OCI-LY3 (cell line): ENCODE results near the gene GSTK1.

Experiments used
- H2AFZ ChIP-seq: fragments of 200-600, 300-600 bp; shearing (Covaris generic); 2 replicates; pipeline ENCODE4 v1.6.0; 2014; ENCODE audit warnings: antibody characterized with exemption, low read depth, low read length
- H3K27ac ChIP-seq: fragments of 200-600, 300-600 bp; sonication (generic); 2 replicates; pipeline ENCODE4 v1.5.1; 2014; ENCODE audit warnings: mild to moderate bottlenecking, low read length, moderate library complexity, mixed read lengths
- H3K27me3 ChIP-seq: fragments of 200-600, 300-600 bp; sonication (generic); 2 replicates; pipeline ENCODE4 v1.6.1; 2014; ENCODE audit warnings: low read depth, low read length, mixed read lengths
- H3K36me3 ChIP-seq: fragments of 200-600, 300-600 bp; sonication (generic); replicated peaks from 2 replicates; pipeline ENCODE3; 2014; ENCODE audit warnings: low read depth, low read length, mixed read lengths
- H3K4me1 ChIP-seq: fragments of 300-600, 200-600 bp; sonication (generic); 2 replicates; pipeline ENCODE4 v1.6.1; 2014; ENCODE audit warnings: low read length, mixed read lengths
- H3K4me2 ChIP-seq: fragments of 200-600, 300-600 bp; sonication (generic); 2 replicates; pipeline ENCODE4 v1.6.1; 2014; ENCODE audit warnings: low read length, mixed read lengths
- H3K4me3 ChIP-seq: fragments of 300-600, 200-600 bp; sonication (generic); 2 replicates; pipeline ENCODE4 v1.5.1; 2014; ENCODE audit warnings: antibody characterized with exemption, mild to moderate bottlenecking, low read length, moderate library complexity
- H3K79me2 ChIP-seq: fragments of 300-600, 200-600 bp; shearing (Covaris generic); 2 replicates; pipeline ENCODE4 v1.6.1; 2014; ENCODE audit warnings: mild to moderate bottlenecking, low read length, mixed read lengths
- H3K9ac ChIP-seq: fragments of 300-600, 200-600 bp; shearing (Covaris generic); 2 replicates; pipeline ENCODE4 v1.6.0; 2014; ENCODE audit warnings: mild to moderate bottlenecking, low read length, moderate library complexity
- H3K9me3 ChIP-seq: fragments of 200-600, 300-600 bp; shearing (Covaris generic); 2 replicates; pipeline ENCODE4 v1.6.1; 2014; ENCODE audit warnings: low read length, mixed read lengths; ENCODE audit not compliant: insufficient read depth
- H4K20me1 ChIP-seq: fragments of 200-600, 300-600 bp; sonication (generic); 2 replicates; pipeline ENCODE4 v1.6.1; 2016; ENCODE audit warnings: low read length, mixed read lengths; ENCODE audit not compliant: insufficient read depth
- EZH2phosphoT487 ChIP-seq: fragments of 200-600 bp; shearing (Covaris generic); IDR thresholded peaks from 2 replicates; pipeline ENCODE4 v1.6.1; 2018; ENCODE audit warnings: antibody characterized with exemption, mixed run types, low read depth
- TF ChIP-seq, protein P1 (sequence below): fragments of 200-600, 300-600 bp; sonication (generic); IDR thresholded peaks from 2 replicates; pipeline ENCODE4 v1.5.1; 2014; ENCODE audit warnings: antibody characterized with exemption, low read length, low read depth

GSTK1 gene

DNA sequence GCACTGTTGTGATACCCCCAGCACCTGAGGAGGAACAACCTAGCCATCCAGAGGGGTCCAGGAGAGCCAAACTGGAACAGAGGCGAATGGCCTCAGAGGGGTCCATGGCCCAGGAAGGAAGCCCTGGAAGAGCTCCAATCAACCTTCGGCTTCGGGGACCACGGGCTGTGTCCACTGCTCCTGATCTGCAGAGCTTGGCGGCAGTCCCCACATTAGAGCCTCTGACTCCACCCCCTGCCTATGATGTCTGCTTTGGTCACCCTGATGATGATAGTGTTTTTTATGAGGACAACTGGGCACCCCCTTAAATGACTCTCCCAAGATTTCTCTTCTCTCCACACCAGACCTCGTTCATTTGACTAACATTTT is 23.3 kb downstream of the GSTK1 start:
- Histone ChIP-seq H3K9me3 (no peaks in the 10 kb centered on the region), H3K9ac (no peak overlapping the region), H3K4me1 (peaks cover 13% of the 10 kb centered on the region), H2AFZ (no peak overlapping the region), H3K27ac (no peak overlapping the region), H3K79me2 (peaks cover 32% of the 10 kb centered on the region), H3K36me3 (peaks cover 14% of the 10 kb centered on the region), H4K20me1 (no peaks in the 10 kb centered on the region), H3K4me2 (no peak overlapping the region), H3K27me3 (no peaks in the 10 kb centered on the region), H3K4me3 (no peak overlapping the region)
- TF ChIP-seq, protein P1, sequence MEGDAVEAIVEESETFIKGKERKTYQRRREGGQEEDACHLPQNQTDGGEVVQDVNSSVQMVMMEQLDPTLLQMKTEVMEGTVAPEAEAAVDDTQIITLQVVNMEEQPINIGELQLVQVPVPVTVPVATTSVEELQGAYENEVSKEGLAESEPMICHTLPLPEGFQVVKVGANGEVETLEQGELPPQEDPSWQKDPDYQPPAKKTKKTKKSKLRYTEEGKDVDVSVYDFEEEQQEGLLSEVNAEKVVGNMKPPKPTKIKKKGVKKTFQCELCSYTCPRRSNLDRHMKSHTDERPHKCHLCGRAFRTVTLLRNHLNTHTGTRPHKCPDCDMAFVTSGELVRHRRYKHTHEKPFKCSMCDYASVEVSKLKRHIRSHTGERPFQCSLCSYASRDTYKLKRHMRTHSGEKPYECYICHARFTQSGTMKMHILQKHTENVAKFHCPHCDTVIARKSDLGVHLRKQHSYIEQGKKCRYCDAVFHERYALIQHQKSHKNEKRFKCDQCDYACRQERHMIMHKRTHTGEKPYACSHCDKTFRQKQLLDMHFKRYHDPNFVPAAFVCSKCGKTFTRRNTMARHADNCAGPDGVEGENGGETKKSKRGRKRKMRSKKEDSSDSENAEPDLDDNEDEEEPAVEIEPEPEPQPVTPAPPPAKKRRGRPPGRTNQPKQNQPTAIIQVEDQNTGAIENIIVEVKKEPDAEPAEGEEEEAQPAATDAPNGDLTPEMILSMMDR = no peak
- no peak for TF ChIP-seq EZH2phosphoT487

DNA sequence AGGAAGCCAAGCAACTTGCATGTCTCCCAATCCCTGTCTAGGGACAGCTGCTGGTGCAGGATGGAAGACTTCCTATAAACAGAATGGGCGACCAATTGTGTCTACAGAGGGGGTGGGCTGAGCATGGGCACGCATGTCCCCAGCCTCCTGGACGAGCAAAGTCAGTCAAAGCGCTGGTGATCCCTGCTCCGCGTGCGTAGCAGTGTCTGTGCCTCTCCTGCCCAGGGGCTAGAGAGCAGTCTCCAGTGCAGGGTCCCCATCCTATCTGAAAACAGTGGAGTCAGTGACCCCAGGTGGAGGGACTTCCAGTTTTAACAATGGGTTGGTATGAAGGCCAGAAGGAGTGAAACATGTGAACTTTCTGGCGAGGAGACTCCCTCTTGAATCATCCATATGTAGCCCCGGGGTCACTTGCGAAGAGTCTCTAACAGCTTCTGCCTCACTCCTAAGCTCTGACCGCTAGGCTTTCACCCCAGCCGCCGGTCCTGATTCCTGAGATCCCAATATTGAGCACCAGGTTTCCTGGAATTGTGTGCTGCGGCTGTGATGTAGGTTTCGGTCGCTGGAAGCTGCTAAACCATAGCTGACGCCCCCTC is 24.2 kb downstream of the GSTK1 start:
- H3K27me3 ChIP-seq = no peaks in the 10 kb centered on the region
- H3K9ac ChIP-seq = peak overlapping the region; percentile 46; the same call in 1 of the 2 replicates
- H3K9me3 ChIP-seq = no peaks in the 10 kb centered on the region
- TF ChIP-seq, protein P1 = no peak
- TF ChIP-seq EZH2phosphoT487 = no peak
- H3K79me2 ChIP-seq = peaks cover 40% of the 10 kb centered on the region
- no peaks in the 10 kb centered on the region for H4K20me1 ChIP-seq
- H3K27ac ChIP-seq = peak overlapping the region; percentile 27
- H3K4me2 ChIP-seq = peak overlapping the region; percentile 81
- H3K36me3 ChIP-seq = peaks cover 20% of the 10 kb centered on the region
- peak overlapping the region; percentile 93 for H2AFZ ChIP-seq
- H3K4me1 ChIP-seq = peaks cover 13% of the 10 kb centered on the region
- H3K4me3 ChIP-seq = peak overlapping the region; percentile 99

DNA sequence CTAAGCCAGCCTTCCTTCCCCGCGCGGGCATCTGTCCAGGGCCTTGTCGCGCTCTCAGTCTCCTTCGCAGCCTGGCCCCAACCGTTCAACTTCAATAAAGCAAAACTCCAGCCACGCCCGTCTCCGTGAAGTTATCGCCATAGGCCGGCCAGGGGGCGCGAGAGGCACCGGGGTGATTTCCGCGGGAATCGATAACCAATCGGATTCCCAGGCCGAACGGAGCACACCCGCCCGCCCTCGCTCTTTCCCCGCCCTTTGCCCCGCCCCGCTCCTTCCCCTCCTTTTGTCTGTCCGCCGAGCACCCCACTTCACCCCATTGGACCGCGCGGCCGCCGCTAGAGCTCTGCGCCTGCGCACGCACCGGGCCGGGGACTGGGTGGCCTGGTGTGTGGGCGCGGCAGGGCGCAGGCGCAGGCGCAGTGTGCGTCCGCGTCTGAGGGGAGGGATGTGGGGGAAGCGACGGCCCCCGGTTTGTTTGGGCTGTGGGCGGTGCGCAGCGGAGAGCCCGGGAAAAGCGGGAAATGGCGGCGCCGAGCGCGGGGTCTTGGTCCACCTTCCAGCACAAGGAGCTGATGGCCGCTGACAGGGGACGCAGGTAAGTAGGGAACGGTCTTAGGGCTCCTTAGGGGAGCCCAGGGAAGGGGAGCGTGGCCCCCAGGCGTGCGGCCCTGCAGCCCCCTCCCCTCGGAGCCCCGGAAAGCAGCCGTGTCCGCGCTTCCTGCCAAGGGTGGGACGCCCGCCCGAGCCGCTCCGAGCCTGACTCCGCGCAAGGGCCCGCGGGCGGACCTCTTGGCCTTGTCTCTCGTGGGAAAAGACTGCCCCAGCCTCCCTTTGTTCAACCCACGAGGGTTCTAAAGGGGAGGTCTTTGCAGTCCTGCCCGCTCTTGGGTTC is 24.9 kb downstream of the GSTK1 start, which contains the start of gene CASP2:
Gene CASP2, plus strand, starts transcription at position 417 of the 892 bp plus-strand sequence. Its CDS starts 105 bp downstream, at position 522.
- H3K36me3 ChIP-seq = peaks cover 21% of the 10 kb centered on the region
- peak within 1 kb of the TSS; percentile 54 for H3K27ac ChIP-seq
- H3K4me2 ChIP-seq = peak within 1 kb of the TSS; percentile 98
- no peaks in the 10 kb centered on the region for H3K9me3 ChIP-seq
- TF ChIP-seq, protein P1 = peak; percentile 33
- no peak for TF ChIP-seq EZH2phosphoT487
- H4K20me1 ChIP-seq = no peaks in the 10 kb centered on the region
- H2AFZ ChIP-seq = peak within 1 kb of the TSS; percentile 93
- peaks cover 13% of the 10 kb centered on the region for H3K4me1 ChIP-seq
- no peaks in the 10 kb centered on the region for H3K27me3 ChIP-seq
- peaks cover 40% of the 10 kb centered on the region for H3K79me2 ChIP-seq
- peak within 1 kb of the TSS; percentile 99 for H3K4me3 ChIP-seq
- peak within 1 kb of the TSS; percentile 97 for H3K9ac ChIP-seq

DNA sequence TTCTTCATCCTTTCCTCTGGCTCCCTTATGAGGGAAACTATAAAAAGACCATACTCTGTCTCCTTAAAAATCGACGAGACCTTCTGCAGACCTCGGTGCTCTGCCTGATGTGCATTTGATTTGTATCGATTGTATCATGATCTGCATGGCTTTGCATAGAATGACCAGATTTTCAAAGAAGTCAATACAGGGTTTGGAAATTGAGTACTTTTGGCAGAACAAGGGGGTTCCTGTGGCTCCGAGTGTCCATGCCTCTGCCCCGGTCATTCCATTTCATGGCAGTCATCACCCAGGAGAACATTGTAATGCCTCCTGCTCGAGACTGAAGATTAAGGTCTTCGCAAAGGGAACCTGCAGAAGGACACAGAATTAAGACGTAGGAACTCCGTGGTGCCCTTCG is 25.6 kb downstream of the GSTK1 start:
- Histone ChIP-seq H3K79me2 (peaks cover 40% of the 10 kb centered on the region), H2AFZ (peak overlapping the region; percentile 80; the same call in 1 of the 2 replicates), H3K9ac (peak overlapping the region; percentile 97), H3K4me1 (peaks cover 13% of the 10 kb centered on the region), H3K27me3 (no peaks in the 10 kb centered on the region), H3K4me2 (peak overlapping the region; percentile 98), H4K20me1 (no peaks in the 10 kb centered on the region), H3K4me3 (peak overlapping the region; percentile 99), H3K9me3 (no peaks in the 10 kb centered on the region), H3K27ac (peak overlapping the region; percentile 54), H3K36me3 (peaks cover 24% of the 10 kb centered on the region)
- TF ChIP-seq, protein P1 = no peak
- TF ChIP-seq EZH2phosphoT487 = no peak
